ENCODE measurements around the gene JAZF1. TPM values are rescaled to one million over a fixed set of nuclear protein-coding genes. Genes with fewer than 3 reads are reported as not detected.

JAZF1 gene
- total and polyA plus RNA-seq, 9 donors, result 10.4 to 36.0 (median 19.9) TPM

DNA sequence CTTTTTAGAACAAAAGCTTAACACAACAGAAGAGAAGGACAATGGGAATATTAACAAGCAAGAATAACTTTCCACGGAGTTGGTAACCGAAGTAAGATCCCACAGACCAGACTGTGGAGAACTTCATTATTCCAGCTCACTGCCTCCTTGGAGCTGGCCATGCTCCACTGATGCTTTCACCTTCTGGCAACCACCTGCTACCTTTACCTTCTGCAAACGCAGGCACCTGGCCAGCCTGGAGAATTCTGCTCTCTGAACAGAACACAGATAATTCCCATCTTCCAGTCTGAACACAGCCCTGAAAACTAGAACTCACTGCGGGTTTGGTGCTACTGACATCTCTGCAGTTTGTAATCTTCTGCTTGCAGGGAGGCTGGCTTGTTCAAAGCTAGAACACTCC is 66.5 kb downstream of the JAZF1 start:
- Histone ChIP-seq H3K9me3 (no peaks in the 10 kb centered on the region), H3K27ac (no peak overlapping the region)

GRCh38 chr7:28112883-28113540 is 67.6 kb downstream of the JAZF1 start:
- TF ChIP-seq CTCF (IDR thresholded peaks at IDR 0.05), result no peak
- no peak for TF ChIP-seq EP300 (IDR thresholded peaks at IDR 0.05)
- TF ChIP-seq POLR2A (IDR thresholded peaks at IDR 0.05), result no peak
- H3K4me1 ChIP-seq (ENCODE audit: insufficient read depth), result peaks cover 1% of the 10 kb centered on the region
- H3K4me3 ChIP-seq, result no peak overlapping the region
- H3K27ac ChIP-seq, result no peak overlapping the region
- H3K36me3 ChIP-seq, result no peaks in the 10 kb centered on the region
- intact Hi-C loops (cut with DNase I), result no loop called here
- WGBS, 3 donors, result 72 to 86% (median 79%) methylated on average over 14 of the region's 14 CpGs
- peak in 2 of 5 donors; percentile 26 to 61 for DNase-seq
- H3K9me3 ChIP-seq, result no peaks in the 10 kb centered on the region
- H3K27me3 ChIP-seq, result no peaks in the 10 kb centered on the region

More for the DNA sequence above, 66.5 kb downstream of the JAZF1 start:
- no peak for TF ChIP-seq POLR2A (IDR thresholded peaks at IDR 0.05)
- TF ChIP-seq EP300 (IDR thresholded peaks at IDR 0.05), result no peak
- no peak for TF ChIP-seq CTCF (IDR thresholded peaks at IDR 0.05)
- peaks cover 1% of the 10 kb centered on the region for H3K4me1 ChIP-seq (ENCODE audit: insufficient read depth)
- intact Hi-C loops (cut with DNase I), result no loop called here
- DNase-seq, result no peak
- H3K36me3 ChIP-seq, result no peaks in the 10 kb centered on the region
- no peaks in the 10 kb centered on the region for H3K27me3 ChIP-seq
- H3K4me3 ChIP-seq, result no peak overlapping the region
- 76 to 88% (median 84%) methylated on average over 4 of the region's 4 CpGs for WGBS, 3 donors

- Histone ChIP-seq H3K9me3 (no peaks in the 10 kb centered on the region), H3K36me3 (no peaks in the 10 kb centered on the region), H3K27me3 (no peaks in the 10 kb centered on the region), H3K4me3 (no peak overlapping the region), H3K4me1 (ENCODE audit: insufficient read depth) (peaks cover 1% of the 10 kb centered on the region), H3K27ac (no peak overlapping the region)
- DNase-seq, result no peak
- WGBS, 3 donors, result 59 to 73% (median 60%) methylated on average over 3 of the region's 3 CpGs
- TF ChIP-seq CTCF (IDR thresholded peaks at IDR 0.05), result no peak
- TF ChIP-seq EP300 (IDR thresholded peaks at IDR 0.05), result no peak
- no peak for TF ChIP-seq POLR2A (IDR thresholded peaks at IDR 0.05)
- intact Hi-C loops (cut with DNase I), result no loop called here
Measured at GRCh38 chr7:28112467-28112866, 68.1 kb downstream of the JAZF1 start.

DNA sequence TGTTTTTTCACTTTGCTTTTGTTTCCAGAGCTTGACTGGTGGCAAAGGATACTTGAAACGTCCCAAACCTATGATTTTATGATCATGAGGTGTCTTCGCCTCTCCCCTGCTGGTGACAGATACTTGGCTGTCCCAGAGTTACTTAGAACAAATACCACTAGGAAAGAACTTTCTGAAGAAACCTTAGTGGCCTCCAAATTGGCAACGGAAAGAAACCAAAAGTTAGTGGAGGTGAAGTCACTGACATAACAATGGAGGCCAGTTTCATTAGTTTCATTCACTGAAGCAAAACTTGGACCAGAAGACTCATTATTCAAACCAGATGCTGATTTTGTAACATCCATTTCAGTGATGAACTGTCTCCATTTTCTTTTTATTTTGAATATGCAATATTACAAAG is 68.6 kb downstream of the JAZF1 start:
- intact Hi-C loops (cut with DNase I), result no loop called here
- no peaks in the 10 kb centered on the region for H3K36me3 ChIP-seq
- peaks cover 1% of the 10 kb centered on the region for H3K4me1 ChIP-seq (ENCODE audit: insufficient read depth)
- no peaks in the 10 kb centered on the region for H3K9me3 ChIP-seq
- no peak overlapping the region for H3K4me3 ChIP-seq
- no peak for DNase-seq
- H3K27ac ChIP-seq, result no peak overlapping the region
- 68 to 97% (median 95%) methylated on average over 3 of the region's 3 CpGs for WGBS, 3 donors
- TF ChIP-seq POLR2A (IDR thresholded peaks at IDR 0.05) (no peak), EP300 (IDR thresholded peaks at IDR 0.05) (no peak), CTCF (IDR thresholded peaks at IDR 0.05) (no peak)
- H3K27me3 ChIP-seq, result no peaks in the 10 kb centered on the region
